NCI-H2081 (cell line): Measurements from ENCODE around the gene UGGT2.
"Not testable (repeated sequence)": the region's sequence is repeated elsewhere in the genome, so short reads cannot be mapped to it uniquely, and the experiment has no call there.

Source experiments
- DNase-seq, 2 experiments: peaks; one replicate each; lab custom pipeline; 2025; lab: John Stamatoyannopoulos, UW

UGGT2 gene

DNA sequence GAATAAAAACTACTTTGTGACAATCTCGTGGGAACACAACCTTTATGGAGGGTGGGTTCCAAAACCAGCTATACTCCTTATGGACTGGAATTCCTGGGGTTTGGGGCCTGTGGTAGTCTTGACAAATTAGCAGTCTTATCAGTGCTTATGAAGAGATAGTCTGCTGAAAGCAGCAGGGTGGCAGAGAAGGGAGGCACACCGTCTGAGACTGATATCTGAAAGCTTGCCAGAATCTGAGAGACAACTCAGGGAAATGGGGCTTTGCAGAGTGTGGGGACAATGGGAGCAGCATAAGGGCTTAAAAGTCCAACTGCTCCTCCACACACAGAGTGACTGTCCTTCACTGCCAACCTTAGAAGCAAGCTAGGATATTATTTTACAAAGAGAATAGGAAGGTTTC lies 95.9 kb downstream of the UGGT2 start:
- no peak for DNase-seq

- no peak for DNase-seq
Observed at GRCh38 chr13:95956589-95957148, 96.5 kb downstream of the UGGT2 start.

- no peak for DNase-seq
Observed at GRCh38 chr13:95955719-95956118, 97.5 kb downstream of the UGGT2 start.

- DNase-seq, result no peak
Observed at GRCh38 chr13:95955255-95955654, 97.9 kb downstream of the UGGT2 start.

DNA sequence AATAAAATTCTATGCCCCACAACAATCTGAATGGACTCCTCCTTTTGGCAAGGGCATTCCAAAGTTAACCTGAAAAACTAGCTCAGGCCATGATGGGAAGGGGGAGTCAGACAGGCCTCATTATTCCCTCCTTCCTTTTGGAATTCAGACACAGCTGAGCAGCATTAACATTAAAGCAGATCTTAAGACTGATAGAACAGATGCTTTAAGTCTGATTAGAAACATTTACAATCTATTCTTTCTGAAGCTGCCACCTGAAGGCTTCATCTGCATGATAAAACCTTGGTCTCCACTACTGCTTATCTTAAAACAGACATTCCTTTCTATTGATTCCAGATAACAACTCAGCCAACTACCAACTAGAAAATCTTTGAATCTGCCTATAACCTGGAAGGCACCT lies 98.9 kb downstream of the UGGT2 start:
- no peak for DNase-seq

GRCh38 chr13:95950103-95950502 lies 103.1 kb downstream of the UGGT2 start:
- DNase-seq, result no peak

- DNase-seq, result no peak
Observed at GRCh38 chr13:95948656-95949055, 104.5 kb downstream of the UGGT2 start.

DNA sequence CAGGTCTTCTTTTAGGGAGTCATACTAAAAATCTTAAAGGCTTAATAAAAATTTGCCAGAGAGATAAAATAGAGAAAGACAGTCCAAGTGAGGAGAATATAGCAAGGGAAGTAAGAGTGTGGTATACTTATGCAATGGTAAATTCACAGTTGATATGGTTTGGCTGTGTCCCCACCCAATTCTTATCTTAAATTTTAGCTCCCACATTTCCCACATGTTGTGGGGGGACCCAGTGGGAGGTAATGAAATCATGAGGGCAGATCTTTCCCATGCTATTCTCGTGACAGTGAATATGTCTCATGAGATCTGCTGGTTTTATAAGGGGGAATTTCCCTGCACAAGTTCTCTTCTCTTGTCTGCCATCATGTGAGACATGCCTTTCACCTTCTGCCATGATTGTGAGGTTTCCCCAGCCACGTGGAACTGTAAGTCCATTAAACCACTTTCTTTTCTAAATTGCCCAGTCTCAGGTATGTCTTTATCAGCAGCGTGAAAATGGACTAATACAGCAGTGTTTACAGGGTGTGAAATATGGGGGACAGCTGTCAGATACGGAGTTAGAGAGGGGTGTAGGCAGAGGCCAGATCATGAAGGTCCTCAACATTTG lies 115.4 kb downstream of the UGGT2 start:
- no peak for DNase-seq

DNA sequence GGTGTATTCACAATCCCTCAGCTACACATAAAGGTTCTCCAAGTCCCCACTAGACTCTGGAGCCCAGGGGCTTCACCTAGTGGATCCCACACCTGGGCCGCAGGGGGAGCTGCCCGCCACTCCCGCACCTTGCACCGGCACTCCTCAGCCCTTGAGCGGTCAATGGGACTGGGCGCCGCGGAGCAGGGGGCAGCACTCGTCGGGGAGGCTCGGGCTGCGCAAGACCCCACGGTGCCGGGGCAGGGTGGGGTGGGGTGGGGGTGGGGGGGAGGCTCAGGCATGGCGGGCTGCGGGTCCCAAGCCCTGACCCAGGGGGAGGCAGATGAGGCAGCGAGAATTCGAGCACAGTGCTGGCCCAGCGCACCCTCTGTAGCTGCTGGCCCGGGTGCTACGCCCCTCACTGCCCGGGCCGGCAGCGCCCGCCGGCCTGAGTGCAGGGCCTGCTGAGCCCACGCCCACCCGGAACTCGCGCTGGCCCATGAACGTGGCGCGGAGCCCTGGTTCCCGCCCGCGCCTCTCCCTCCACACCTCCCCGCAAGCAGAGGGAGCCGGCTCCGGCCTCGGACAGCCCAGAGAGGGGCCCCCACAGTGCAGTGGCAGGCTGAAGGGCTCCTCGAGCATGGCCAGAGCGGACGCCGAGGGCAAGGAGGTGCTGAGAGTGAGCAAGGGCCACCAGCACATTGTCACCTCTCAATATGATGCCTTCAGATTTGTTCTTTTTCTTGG lies 121.7 kb downstream of the UGGT2 start:
- no peak for DNase-seq

GRCh38 chr13:95929430-95929829 lies 123.8 kb downstream of the UGGT2 start:
- DNase-seq, result no peak

- not testable (repeated sequence) for DNase-seq
Observed at GRCh38 chr13:95928367-95928906, 124.8 kb downstream of the UGGT2 start.

GRCh38 chr13:95926231-95926630 lies 127.0 kb downstream of the UGGT2 start:
- DNase-seq, result no peak

- DNase-seq, result no peak
Observed at GRCh38 chr13:95924389-95924994, 128.7 kb downstream of the UGGT2 start.

- no peak for DNase-seq
Observed at GRCh38 chr13:95921485-95921884, 131.7 kb downstream of the UGGT2 start.

DNA sequence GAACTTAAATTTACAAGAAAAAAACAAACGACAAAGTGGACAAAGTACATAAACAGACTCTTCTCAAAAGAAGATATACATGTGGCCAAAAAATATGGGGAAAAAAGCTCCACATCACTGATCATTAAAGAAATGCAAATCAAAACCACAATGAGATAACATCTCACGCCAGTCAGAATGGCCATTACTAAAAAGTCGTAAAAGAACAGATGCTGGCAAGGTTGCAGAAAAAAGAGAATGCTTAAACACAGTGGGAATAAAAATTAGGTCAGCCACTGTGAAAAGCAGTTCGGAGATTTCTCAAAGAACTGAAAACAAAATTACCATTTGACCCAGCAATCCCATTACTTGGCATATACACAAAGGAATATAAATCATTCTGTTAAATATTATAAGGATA lies 132.7 kb downstream of the UGGT2 start:
- DNase-seq, result no peak

- no peak for DNase-seq
Observed at GRCh38 chr13:95918860-95919259, 134.3 kb downstream of the UGGT2 start.

- no peak for DNase-seq
Observed at GRCh38 chr13:95914991-95915501, 138.2 kb downstream of the UGGT2 start.

DNA sequence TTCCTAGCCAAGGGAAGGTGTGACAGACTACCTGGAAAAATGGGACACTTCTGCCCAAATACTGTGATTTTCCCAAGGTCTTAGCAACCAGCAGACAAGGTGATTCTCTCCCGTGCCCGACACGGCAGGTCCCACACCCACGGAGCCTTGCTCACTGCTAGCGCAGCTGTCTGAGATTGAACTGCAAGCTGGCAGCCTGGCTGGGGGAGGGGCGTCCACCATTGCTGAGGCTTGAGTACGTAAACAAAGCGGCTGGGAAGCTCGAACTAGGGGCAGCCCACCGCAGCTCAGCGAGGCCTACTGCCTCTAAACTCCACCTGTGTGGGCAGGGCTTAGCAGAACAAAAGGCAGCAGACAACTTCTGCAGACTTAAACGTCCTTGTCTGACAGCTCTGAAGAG lies 146.2 kb downstream of the UGGT2 start:
- no peak for DNase-seq

GRCh38 chr13:95903569-95903968 lies 149.6 kb downstream of the UGGT2 start:
- DNase-seq, result no peak

DNA sequence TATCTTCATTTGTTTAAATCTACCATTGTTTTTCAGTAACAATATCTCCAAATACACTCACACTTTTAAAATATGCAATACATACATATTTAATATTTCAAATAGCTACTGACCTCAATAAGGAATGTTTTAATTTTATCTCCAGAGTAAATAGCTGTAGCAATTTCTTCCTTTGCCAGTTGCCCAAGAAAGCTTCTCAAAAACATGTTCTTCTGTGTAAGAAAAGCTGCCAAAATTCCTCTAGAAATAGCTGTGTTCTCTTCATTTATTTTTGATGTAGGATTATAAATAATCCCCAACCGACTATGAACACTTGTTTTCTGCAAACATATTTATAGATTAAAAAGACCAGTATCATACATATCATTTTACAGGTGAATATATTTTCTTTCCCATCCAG lies 150.5 kb downstream of the UGGT2 start:
- DNase-seq, result no peak

- no peak for DNase-seq
Observed at GRCh38 chr13:95898256-95898655, 154.9 kb downstream of the UGGT2 start.

DNA sequence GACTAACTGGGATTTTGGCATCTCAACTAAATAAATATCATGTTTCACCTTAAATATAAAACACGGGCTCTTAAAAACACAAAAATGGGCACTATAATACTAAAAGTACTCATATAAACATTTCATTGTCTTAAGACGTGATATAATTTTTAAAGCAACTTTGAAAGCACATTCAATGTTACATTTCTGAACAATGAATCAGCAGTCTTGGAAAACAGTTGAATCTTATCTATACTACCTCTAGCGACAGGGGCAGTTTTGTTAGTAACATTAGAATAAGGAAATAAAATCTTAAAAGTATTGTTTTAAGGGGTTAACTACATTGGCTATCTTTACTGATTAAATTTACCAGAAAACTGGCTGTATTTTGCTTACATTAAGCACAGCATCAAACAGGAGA lies 156.9 kb downstream of the UGGT2 start:
- no peak for DNase-seq

DNA sequence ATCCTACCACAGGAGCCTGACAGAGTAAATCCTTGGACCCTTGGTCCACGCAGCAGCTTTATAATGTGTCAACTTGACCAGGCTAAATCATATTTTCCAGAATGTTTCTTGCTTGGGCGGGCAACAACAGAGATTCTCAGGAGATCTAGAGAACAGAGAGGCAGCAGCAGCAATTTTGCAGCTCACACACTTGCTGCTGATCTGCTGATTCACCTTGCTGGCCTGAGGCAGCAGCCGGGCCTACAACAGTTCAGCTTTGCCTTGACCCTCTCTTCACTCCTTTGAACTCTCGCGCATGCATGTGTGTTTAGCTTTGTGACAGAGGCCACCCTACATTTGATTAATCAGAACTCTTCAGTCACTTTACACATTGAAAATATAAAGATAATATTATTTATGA lies 159.3 kb downstream of the UGGT2 start:
- no peak for DNase-seq
